ELR (cell line): ENCODE measurements around the gene CSNK2A1.
A peak's percentile ranks its signal among the peaks of the same experiment; 100 is the strongest.
"Not testable (repeated sequence)": the region's sequence is repeated elsewhere in the genome, so short reads cannot be mapped to it uniquely, and the experiment has no call there.

Experiments used
- DNase-seq: peaks from one replicate; pipeline ENCODE4 v3.0.0-alpha.2; 2015; ENCODE audit warnings: low read depth

The CSNK2A1 gene

GRCh38 chr20:543369-544152 is at the start of gene CSNK2A1:
TSS of gene CSNK2A1 (minus strand) at chr20:543790. CDS start at chr20:508551, 35,239 bp downstream.
- DNase-seq, result peak; percentile 95

DNA sequence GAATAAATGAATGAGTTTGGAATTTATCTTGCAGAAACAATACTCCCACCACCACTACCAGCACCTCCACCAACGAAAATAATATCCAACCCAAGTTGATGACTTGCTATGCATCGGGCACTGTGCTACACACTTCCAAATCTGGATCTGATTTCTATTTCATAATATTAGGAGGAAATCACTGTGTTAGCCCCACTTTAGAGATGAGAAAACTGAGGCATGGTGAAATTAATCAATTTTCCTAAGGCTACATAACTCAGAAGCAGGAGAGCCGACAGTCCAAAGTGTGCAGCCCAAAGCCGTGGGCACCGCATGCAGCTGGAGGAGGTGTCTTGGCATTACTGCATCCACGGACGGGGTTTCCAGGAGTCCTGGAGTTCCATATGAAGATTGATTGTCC is 48.9 kb upstream of the CSNK2A1 start:
- no peak for DNase-seq

- DNase-seq, result no peak
Measured at GRCh38 chr20:591941-592340, 48.4 kb upstream of the CSNK2A1 start.

DNA sequence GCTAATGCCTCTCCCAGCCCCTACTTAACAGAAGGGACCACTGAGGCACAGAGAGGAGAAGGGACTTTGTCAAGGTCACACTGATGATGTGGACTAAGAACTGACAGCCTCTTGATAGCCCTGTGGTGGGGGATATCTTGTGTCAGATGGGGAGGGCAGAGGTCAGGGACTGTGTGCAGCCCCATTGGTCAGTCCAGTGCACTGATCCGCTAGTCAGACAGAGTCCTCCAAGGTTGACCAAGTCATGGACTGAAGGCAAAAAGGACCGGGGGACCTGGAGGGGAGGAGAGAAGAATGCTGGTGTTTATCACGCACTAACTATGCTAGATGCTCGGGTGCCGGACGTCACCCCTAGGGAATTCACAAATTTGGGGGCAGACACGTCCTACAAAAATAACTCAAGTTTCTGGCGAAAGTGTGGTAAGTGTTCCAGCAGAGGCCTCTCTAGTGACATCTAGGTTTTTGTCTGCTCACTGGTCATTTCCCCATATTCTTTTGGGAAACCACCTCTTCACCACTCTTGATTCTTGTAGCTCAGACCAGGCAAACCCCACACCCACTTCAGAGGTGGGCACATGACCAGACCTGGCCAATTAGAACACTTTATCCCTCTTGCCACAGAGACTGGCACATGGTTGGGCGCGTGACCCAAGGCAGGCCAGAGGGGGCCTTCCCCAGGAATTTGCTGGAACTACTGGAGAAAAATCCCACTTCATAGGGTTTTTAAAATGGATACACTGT is 45.5 kb upstream of the CSNK2A1 start:
- DNase-seq, result no peak

DNA sequence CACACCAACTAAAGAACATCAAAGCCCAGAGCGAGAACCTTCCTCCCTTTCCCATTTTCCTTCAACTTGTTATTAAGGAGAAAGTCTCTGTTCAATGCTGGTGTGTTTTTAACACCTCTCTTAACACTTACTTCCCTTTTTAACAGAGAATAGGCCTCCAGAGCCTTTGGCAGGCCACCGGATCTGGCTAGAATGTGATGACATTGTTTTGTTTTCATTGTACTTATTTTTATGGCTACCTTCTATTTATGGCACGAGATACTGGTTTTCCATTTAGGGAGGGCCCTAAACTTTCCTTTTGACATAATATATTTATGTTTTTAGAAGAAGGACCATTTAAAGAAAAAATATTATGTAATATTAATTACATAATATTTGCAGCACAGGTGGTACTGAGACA is 44.9 kb upstream of the CSNK2A1 start:
- no peak for DNase-seq

DNA sequence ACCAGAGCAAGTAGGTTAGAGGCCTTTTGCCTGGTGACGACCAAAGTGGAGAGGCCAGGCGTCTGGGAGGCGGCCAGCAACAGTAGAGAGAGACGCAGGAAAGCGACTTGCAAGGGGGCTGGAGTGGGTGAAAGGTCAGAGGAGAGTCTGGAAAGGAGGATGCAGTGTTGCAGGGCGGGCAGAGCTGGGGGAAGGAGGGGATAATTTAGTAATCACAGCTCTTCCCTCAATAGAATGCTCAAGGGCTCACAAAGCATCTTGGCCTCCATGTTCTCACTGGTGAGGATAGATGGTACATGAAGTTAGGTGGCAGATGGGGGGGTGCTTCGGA is 41.3 kb upstream of the CSNK2A1 start:
- DNase-seq, result no peak

DNA sequence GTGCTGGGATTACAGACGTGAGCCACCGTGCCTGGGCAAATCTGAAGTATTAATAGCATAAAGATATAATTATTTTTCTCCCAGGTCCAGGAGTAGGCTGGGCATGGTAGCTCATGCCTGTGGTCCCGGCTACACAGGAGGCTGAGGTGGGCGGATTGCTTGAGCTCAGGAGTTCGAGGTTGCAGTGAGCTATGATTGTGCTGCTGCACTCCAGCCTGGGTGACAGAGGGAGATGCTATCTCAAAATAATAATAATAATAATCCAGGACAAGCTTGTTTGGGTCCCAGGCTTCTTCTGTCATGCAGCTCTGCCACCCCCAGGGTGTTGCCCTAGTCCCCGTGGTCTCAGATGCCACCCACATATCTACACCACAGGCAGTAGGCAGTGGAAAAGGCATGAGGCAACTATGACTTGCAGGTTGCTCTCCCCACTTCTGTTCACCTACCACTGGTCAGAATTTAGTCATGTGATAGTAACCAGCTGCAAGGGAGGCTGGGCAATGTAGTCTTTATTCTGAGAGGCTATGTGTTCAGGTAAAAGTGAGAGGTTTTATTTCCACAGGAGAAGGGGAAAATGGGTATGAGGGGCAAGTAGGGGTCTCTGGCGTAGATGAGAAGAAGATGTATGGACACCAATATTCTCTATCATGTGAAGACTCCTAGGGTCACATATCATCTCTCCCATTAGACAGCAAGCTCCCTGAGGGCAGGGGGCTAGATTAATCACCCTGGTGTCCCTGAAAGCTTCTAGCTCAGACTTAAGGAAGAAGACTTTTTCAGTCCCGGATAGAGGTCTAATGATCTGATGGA is 40.8 kb upstream of the CSNK2A1 start:
- DNase-seq, result peak; percentile 22

DNA sequence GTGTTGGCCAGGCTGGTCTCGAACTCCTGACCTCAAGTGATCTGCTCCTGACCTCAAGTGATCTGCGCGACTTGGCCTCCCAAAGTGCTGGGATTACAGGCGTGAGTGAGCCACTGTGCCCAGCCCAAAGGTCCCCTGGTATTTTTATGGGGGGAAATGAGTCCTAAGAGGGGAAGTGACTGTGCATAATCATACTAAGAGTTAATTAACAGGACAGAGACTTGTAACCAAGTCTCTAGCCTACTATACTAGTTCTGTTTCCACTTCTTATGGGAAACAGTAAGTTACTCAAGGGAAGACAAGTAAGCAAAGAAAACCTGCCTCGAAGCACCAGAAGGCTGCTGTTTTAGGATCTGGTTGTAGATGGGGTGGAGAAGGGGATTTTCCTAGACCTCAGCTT is 38.6 kb upstream of the CSNK2A1 start:
- DNase-seq, result no peak

DNA sequence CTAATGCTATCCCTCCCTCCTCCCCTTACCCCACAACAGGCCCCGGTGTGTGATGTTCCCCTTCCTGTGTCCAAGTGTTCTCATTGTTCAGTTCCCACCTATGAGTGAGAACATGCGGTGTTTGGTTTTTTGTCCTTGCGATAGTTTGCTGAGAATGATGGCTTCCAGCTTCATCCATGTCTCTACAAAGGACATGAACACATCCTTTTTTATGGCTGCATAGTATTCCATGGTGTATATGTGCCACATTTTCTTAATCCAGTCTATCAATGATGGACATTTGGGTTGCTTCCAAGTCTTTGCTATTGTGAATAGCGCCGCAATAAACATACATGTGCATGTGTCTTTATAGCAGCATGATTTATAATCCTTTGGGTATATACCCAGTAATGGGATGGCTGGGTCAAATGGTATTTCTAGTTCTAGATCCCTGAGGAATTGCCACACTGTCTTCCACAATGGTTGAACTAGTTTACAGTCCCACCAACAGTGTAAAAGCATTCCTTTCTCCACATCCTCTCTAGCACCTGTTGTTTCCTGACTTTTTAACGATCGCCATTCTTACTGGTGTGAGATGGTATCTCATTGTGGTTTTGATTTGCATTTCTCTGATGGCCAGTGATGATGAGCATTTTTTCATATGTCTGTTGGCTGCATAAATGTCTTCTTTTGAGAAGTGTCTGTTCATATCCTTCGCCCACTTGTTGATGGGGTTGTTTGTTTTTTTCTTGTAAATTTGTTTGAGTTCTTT is 35.5 kb upstream of the CSNK2A1 start:
- DNase-seq, result not testable (repeated sequence)

DNA sequence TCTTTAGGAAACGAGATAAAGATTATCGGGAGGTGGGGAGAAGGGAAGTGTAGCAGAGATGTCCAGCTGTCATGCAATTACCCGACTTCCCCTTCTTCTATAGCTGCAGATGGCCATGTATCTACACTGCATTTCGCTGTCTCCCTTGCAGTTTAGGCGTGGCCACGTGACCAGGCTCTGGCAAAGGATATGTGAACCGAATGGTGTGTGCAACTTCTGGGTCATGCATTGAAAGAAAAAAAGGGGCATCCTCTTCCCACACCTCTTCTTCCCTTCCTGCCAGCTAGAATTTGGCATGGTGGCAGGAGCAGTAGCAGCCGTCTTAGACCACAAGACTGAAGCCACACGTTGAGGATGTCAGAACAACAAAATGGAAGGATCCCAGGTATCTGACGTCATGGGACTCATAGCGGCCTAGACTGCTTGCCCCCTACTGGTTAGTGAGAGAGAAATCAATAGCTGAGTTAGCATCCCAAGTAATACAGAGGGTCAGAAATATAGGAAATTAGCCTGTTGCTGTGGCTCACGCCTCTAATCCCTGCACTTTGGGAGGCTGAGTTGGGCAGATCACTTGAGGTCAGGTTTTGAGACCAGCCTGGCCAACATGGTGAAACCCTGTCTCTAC is 33.7 kb upstream of the CSNK2A1 start:
- DNase-seq, result peak; percentile 61

- no peak for DNase-seq
Measured at GRCh38 chr20:576156-576555, 32.6 kb upstream of the CSNK2A1 start.

DNA sequence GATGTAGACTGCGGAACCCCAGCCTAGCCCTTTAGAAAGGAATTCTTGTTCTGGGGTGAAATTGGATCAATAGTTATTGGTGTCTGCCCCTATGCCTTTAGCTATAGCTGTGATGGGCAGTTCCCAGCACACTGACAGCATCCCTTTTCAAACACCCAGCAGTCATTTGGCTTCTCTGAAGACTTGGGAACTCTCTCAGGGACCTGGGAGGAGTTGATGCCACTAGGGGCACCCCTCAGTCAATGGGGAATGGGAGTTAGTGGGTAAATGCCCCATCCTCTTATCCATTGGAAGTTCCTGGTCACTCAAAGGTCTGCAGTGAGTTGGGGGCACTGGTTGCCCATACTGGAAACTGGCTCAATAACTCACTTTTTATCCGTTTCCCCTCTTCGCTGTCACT is 31.6 kb upstream of the CSNK2A1 start:
- no peak for DNase-seq

GRCh38 chr20:574297-574942 is 30.8 kb upstream of the CSNK2A1 start:
- no peak for DNase-seq

DNA sequence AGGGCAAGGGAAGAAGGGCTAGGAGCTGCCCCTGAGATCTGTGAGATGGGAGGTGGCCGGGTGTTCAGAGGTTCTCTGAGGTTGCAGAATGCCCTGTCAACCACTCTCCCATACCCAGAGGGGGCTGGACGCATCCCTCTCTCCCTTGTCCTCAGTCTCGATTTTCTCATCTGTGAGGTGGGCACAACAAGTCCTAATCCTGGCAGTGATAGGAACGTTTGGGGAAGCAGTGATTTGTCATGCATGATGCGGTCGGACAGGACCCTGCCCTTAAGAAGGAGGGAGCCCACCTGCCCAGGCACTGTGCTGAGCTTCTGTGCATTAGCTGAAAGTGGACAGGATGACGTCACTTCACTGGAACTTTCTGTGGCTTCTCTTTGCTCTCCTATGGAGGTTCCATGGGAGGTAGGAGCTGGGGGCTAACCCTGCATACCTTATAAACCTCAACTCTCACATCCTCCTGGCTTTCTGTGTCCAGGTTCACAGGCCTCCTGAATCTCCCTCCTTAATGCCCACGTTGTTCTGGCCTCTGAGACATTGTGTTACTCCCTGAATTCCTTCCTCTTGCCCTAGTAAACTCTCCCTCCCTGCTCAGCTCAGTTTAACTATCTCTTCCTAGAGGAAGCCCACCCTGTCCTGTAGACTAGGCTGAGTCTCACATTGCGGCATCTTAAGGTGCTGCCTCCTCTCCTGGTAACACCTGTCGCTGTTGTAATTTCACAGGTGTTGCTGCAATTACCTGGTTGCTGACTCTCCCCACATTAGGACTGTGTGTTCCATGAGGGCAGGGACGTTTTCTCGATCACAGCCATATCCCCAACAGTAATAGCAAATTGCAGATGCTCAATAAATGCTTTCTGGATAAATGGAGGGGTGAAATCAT is 30.1 kb upstream of the CSNK2A1 start:
- DNase-seq, result no peak

DNA sequence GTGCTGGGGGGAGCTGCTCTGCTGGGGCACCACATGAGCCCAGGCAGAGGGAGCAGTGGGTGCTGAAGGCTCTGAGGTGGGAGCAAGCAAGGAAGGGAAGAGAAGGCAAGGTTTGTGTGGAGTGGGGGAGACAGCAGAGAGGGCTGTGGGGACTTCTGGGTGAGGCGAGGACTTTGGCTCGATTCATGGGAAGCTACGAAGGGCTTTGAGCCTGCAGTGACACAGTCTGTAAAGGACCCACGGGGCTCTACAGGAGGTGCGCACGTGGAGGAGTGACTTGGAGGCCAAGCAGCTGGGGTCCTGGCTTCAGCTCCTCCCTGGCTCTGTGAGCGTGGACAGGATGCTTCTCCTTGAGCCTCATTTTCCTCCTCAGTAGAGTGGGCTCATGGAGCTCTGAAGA is 29.1 kb upstream of the CSNK2A1 start:
- no peak for DNase-seq

DNA sequence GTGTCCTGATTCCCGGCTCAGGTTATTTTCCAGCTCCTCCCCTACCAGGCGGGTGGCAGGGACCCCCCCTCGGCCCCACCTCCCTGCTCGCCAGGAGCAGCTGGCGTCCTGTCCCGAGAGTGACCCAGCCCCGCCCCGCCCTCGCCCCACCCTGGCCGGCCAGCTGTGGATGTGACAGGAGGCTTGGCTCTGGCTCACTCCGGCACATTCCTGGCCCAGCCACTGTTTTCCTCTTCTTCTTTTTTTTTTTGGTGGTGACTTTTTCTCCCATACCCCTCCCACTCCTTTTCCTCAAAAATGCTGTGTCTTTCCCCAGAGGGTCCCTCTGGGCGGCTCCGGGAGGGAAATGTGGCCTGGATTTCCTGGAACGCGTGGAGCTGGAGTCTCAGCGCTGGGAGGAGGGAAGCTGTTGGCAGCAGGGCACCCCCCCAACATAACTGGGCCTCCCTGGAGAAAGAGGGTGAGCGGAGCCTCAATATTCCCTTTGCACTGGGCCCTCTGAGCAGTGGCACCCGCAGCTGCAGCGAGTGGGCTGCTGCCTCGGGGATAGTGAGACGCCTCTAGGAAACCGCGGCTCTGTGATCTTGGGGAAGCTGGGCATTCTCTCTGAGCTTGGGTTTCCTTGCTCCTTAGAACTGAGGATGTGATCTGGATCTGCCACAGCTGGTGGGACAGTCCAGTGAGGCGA is 28.3 kb upstream of the CSNK2A1 start:
- DNase-seq, result no peak

GRCh38 chr20:568673-569415 is 25.3 kb upstream of the CSNK2A1 start:
- DNase-seq, result peak; percentile 10

DNA sequence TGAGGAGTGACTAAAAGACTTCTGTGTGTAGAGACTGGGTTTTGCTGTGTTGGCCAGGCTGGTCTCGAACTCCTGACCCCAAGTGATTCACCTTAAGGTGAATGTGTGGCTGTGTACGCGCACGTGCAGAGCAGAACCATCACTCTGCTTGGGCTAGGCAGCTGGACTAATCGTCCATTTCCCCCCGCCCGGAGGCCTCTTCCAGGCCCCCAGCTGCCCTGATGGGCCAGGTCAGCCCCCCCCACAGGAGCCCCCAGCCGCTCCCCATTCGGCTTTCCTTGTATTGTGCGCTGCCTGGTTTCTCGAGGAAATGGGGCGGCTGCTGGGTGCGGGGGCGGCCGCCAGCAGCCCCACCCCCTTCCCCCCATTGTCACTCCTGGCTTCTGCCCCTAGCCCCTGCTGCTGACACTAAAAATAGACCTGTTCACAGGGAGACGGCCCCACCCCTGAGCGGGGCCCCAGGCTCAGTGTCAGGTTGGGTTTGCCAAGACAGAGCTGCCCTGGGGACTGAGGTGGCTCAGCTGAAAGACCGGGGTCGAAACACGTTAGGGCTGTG is 24.6 kb upstream of the CSNK2A1 start:
- no peak for DNase-seq
